ENCODE measurements around the gene SPTBN2. TPM values are rescaled to one million over a fixed set of nuclear protein-coding genes. Genes with fewer than 3 reads are reported as not detected.

SPTBN2 gene
- total and polyA plus RNA-seq, 2 donors (not counting 3 experiments of a cell fraction or from before 2014, with no cell fraction given) = 3.8 to 19.8 TPM

GRCh38 chr11:66694732-66695207 lies 34.2 kb downstream of the SPTBN2 start:
- peak; percentile 92 for DNase-seq (ENCODE audit: low read depth, low spot score)
- no peak overlapping the region for H3K4me2 ChIP-seq (ENCODE audit: insufficient read depth, low read length)
- no peaks in the 10 kb centered on the region for H3K9me1 ChIP-seq (replicated peaks; ENCODE audit: control insufficient read depth, extremely low read depth, insufficient read depth, low read length)
- H3K79me2 ChIP-seq (ENCODE audit: control insufficient read depth, insufficient read depth, low read length) = no peaks in the 10 kb centered on the region
- no peaks in the 10 kb centered on the region for H3K4me1 ChIP-seq (ENCODE audit: control insufficient read depth, extremely low read depth, insufficient read depth, low read length)
- no peak overlapping the region for H2AFZ ChIP-seq (ENCODE audit: low read depth, low read length)
- peak; percentile 99 for FAIRE-seq
- CTCF ChIA-PET = interaction anchor here (0.8 to 2.8 kb wide), 9 partner anchors 10 to 281 kb away, joined by 3 to 30 read pairs (median 5); partner anchors contain the start of genes C11orf86 and RBM4B
- H3K9me3 ChIP-seq (replicated peaks; ENCODE audit: control insufficient read depth, insufficient read depth, low read length) = no peaks in the 10 kb centered on the region
- POLR2A ChIA-PET = no interaction called here
- H3K4me3 ChIP-seq (replicated peaks in 1 of 3; ENCODE audit: insufficient read depth in 1 of 3, low read depth in 1 of 3, low read length in 3 of 3) = no peak overlapping the region
- no peak overlapping the region for H3K9ac ChIP-seq (replicated peaks; ENCODE audit: extremely low read depth, insufficient read depth, low read length)
- H3K36me3 ChIP-seq (ENCODE audit: control insufficient read depth in 2 of 2, extremely low read depth in 1 of 2, insufficient read depth in 2 of 2, low read length in 2 of 2) = no peaks in the 10 kb centered on the region
- dilution Hi-C loops (cut with MboI; ENCODE audit: extremely low pct_ligation_motif_present, low sequenced_read_pairs) (no loop called here), intact Hi-C loops (cut with micrococcal nuclease) (loop anchor here (1.0 to 5.0 kb wide), 5 partner anchors 53 to 377 kb away; no protein-coding TSS in a partner anchor)
- no peaks in the 10 kb centered on the region for H3K27me3 ChIP-seq (ENCODE audit: control insufficient read depth in 2 of 2, insufficient read depth in 2 of 2, low read length in 2 of 2)
- H3K27ac ChIP-seq (ENCODE audit: insufficient read depth, low read depth, low read length) = no peak overlapping the region
- H4K20me1 ChIP-seq (replicated peaks; ENCODE audit: control insufficient read depth, extremely low read depth, insufficient read depth, low read length) = no peaks in the 10 kb centered on the region
- no peak for TF ChIP-seq EZH2 (IDR thresholded peaks at IDR 0.05; ENCODE audit: borderline replicate concordance, low read depth, low read length, severe bottlenecking)
- no peak for TF ChIP-seq GATA2 (IDR thresholded peaks at IDR 0.05; ENCODE audit: insufficient read depth, insufficient read length, low read depth, low read length)
- TF ChIP-seq, protein P1, sequence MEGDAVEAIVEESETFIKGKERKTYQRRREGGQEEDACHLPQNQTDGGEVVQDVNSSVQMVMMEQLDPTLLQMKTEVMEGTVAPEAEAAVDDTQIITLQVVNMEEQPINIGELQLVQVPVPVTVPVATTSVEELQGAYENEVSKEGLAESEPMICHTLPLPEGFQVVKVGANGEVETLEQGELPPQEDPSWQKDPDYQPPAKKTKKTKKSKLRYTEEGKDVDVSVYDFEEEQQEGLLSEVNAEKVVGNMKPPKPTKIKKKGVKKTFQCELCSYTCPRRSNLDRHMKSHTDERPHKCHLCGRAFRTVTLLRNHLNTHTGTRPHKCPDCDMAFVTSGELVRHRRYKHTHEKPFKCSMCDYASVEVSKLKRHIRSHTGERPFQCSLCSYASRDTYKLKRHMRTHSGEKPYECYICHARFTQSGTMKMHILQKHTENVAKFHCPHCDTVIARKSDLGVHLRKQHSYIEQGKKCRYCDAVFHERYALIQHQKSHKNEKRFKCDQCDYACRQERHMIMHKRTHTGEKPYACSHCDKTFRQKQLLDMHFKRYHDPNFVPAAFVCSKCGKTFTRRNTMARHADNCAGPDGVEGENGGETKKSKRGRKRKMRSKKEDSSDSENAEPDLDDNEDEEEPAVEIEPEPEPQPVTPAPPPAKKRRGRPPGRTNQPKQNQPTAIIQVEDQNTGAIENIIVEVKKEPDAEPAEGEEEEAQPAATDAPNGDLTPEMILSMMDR (IDR thresholded peaks at IDR 0.05; ENCODE audit: extremely low read depth in 1 of 2, insufficient read depth in 1 of 2, low read depth in 1 of 2, low read length in 2 of 2) = peak; percentile 95 to 99
- TF ChIP-seq POLR2A (IDR thresholded peaks at IDR 0.05; ENCODE audit: low read depth, low read length) = no peak
- no peak for TF ChIP-seq JUN (IDR thresholded peaks at IDR 0.05; ENCODE audit: borderline replicate concordance, insufficient read depth, insufficient read length, low read depth)
- no peak for TF ChIP-seq FOS (IDR thresholded peaks at IDR 0.05; ENCODE audit: borderline replicate concordance, insufficient read depth, low read length)
- TF ChIP-seq POLR2AphosphoS5 (IDR thresholded peaks at IDR 0.05; ENCODE audit: insufficient read depth, low read depth, low read length) = peak; percentile 57
- TF ChIP-seq MYC (IDR thresholded peaks at IDR 0.05; ENCODE audit: low read depth, low read length) = no peak
- TF ChIP-seq MAX (IDR thresholded peaks at IDR 0.05; ENCODE audit: insufficient read depth, insufficient read length) = no peak
- BruUV-seq (replicated peaks) = no TSS peak

Measured in endothelial cell of umbilical vein (primary cell).